GM18519 (cell line): ENCODE measurements around the gene CACNA2D1.

ENCODE experiments used
- ATAC-seq: cut with Tn5 transposase; IDR thresholded peaks from one replicate; pipeline ENCODE4 v1.9.1; 2021; ENCODE audit warnings: mild to moderate bottlenecking, moderate library complexity; ENCODE audit not compliant: unreplicated experiment, low FRiP score

CACNA2D1 gene

GRCh38 chr7:81926154-81926553 is 517.4 kb downstream of the CACNA2D1 start:
- ATAC-seq: no peak

- ATAC-seq: peak; percentile 90
Observed at GRCh38 chr7:81925530-81925929, 518.0 kb downstream of the CACNA2D1 start.

GRCh38 chr7:81924494-81924893 is 519.1 kb downstream of the CACNA2D1 start:
- ATAC-seq: peak; percentile 42

DNA sequence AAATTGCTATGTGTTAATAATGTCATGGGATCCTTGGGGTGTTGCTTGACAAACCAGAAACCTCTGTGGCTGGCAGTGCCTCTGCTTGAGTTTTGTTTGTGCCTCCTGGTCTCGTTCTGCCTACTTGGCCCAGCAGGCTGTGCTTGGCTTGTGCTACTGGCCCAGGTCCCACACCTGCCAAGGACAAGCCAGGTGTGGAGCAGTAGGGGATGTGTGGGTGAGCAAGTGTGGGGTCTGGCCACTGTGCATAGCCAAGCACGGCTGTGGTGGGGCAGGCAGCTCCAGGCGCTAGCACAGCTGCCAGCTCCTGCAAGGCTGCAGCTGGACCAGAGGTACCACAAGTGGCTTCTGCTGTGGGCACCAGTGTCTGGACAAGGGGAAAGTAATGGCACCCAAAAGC is 524.1 kb downstream of the CACNA2D1 start:
- ATAC-seq: no peak

GRCh38 chr7:81908220-81908619 is 535.4 kb downstream of the CACNA2D1 start:
- ATAC-seq: no peak

GRCh38 chr7:81903115-81903514 is 540.5 kb downstream of the CACNA2D1 start:
- no peak for ATAC-seq

DNA sequence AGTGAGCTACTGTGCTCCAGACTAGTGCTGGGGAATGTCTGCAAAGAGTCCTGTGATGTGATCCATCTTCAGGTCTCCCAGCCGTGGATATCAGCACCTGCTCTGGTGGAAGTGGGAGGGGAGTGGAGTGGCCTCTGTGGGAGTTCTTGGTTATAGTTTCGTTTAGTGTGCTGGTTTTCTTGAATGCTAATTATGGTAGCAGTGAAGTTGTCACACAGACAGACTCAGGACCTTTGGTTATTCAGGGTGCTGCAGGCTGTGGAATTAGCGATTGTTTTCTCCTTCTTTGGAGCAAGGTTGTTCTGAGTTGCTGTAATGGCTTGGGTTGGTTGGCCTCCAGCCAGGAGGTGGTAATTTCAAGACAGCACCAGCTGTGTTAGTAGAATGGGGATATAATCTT is 541.0 kb downstream of the CACNA2D1 start:
- no peak for ATAC-seq
